Trophoblast cell (in vitro differentiated cells and primary cell): ENCODE data around the gene SPATC1L.

Experiments
- DNase-seq, 2 donors: peaks; one replicate each; pipeline ENCODE4 v3.0.0-alpha.2; 2016
- H2AFZ ChIP-seq: 2 replicates; pipeline ENCODE4 v1.6.1; 2013; ENCODE audit warnings: low read length, moderate library complexity, mild to moderate bottlenecking; ENCODE audit not compliant: insufficient read depth, poor library complexity
- H2AK5ac ChIP-seq: 2 replicates; pipeline ENCODE4 v1.6.1; 2013; ENCODE audit warnings: mild to moderate bottlenecking, low read length
- H2BK120ac ChIP-seq: 2 replicates; pipeline ENCODE4 v1.6.1; 2013; ENCODE audit warnings: low read length, mild to moderate bottlenecking, moderate library complexity; ENCODE audit not compliant: insufficient read depth, poor library complexity
- H2BK12ac ChIP-seq: 2 replicates; pipeline ENCODE4 v1.6.1; 2013; ENCODE audit warnings: mild to moderate bottlenecking, low read length, moderate library complexity
- H2BK5ac ChIP-seq: 2 replicates; pipeline ENCODE4 v1.6.1; 2013; ENCODE audit warnings: low read length, low read depth, moderate library complexity, mild to moderate bottlenecking; ENCODE audit not compliant: poor library complexity
- H3K14ac ChIP-seq: 2 replicates; pipeline ENCODE4 v1.6.1; 2013; ENCODE audit warnings: mild to moderate bottlenecking, low read length
- H3K18ac ChIP-seq: 2 replicates; pipeline ENCODE4 v1.6.1; 2013; ENCODE audit warnings: mild to moderate bottlenecking, low read length
- H3K23ac ChIP-seq: 2 replicates; pipeline ENCODE4 v1.6.1; 2013; ENCODE audit warnings: low read length
- H3K27ac ChIP-seq: 2 replicates; pipeline ENCODE4 v1.5.1; 2013; ENCODE audit warnings: low read depth, mild to moderate bottlenecking, inconsistent platforms, low read length, moderate library complexity
- H3K27me3 ChIP-seq: 2 replicates; pipeline ENCODE4 v1.6.1; 2013; ENCODE audit warnings: inconsistent platforms, mild to moderate bottlenecking, low read length, moderate library complexity; ENCODE audit not compliant: insufficient read depth
- H3K36me3 ChIP-seq, 2 experiments: 1 replicate in 1 of 2; 2 replicates in 1 of 2; pipeline ENCODE4 v1.6.1; 2013; ENCODE audit warnings: low read length in 2 of 2, mild to moderate bottlenecking in 2 of 2, moderate library complexity in 1 of 2; ENCODE audit not compliant: insufficient read depth in 2 of 2, control insufficient read depth in 1 of 2
- H3K4ac ChIP-seq: 2 replicates; pipeline ENCODE4 v1.6.1; 2013; ENCODE audit warnings: low read depth, mild to moderate bottlenecking, low read length, moderate library complexity
- H3K4me1 ChIP-seq, 2 experiments: 1 replicate in 1 of 2; 2 replicates in 1 of 2; pipeline ENCODE4 v1.6.1; 2013; ENCODE audit warnings: low read length in 2 of 2, mild to moderate bottlenecking in 2 of 2, moderate library complexity in 1 of 2; ENCODE audit not compliant: insufficient read depth in 2 of 2, control insufficient read depth in 1 of 2
- H3K4me2 ChIP-seq: 2 replicates; pipeline ENCODE4 v1.6.1; 2013; ENCODE audit warnings: inconsistent platforms, mild to moderate bottlenecking, low read length, moderate library complexity
- H3K4me3 ChIP-seq: 2 replicates; pipeline ENCODE4 v1.5.1; 2013; ENCODE audit warnings: mild to moderate bottlenecking, low read depth, low read length, inconsistent platforms
- H3K79me1 ChIP-seq: one replicate; pipeline ENCODE4 v1.6.1; 2013; ENCODE audit warnings: low read length
- H3K79me2 ChIP-seq: 2 replicates; pipeline ENCODE4 v1.6.1; 2013; ENCODE audit warnings: low read length, mild to moderate bottlenecking; ENCODE audit not compliant: control insufficient read depth, insufficient read depth, poor library complexity
- H3K9ac ChIP-seq: 2 replicates; pipeline ENCODE4 v1.6.1; 2013; ENCODE audit warnings: mild to moderate bottlenecking, low read length
- H3K9me3 ChIP-seq: 2 replicates; pipeline ENCODE4 v1.6.1; 2013; ENCODE audit warnings: low read depth, mild to moderate bottlenecking, control low read depth, inconsistent platforms, low read length; ENCODE audit not compliant: insufficient read depth
- H4K12ac ChIP-seq: 2 replicates; pipeline ENCODE4 v1.6.1; 2013; ENCODE audit warnings: low read depth, mild to moderate bottlenecking, low read length, moderate library complexity
- H4K8ac ChIP-seq: 2 replicates; pipeline ENCODE4 v1.6.1; 2013; ENCODE audit warnings: low read depth, mild to moderate bottlenecking, low read length, moderate library complexity
- H4K91ac ChIP-seq: one replicate; pipeline ENCODE4 v1.6.1; 2013; ENCODE audit warnings: low read depth, mild to moderate bottlenecking, low read length, moderate library complexity
- WGBS: extraction: QIAGEN DNeasy Blood & Tissue Kit; methylation state at CpG from one replicate; pipeline ENCODE4 v1.1.7; 2013; ENCODE audit warnings: missing lambda C conversion rate; ENCODE audit not compliant: insufficient read length, insufficient coverage; ENCODE audit errors: extremely low coverage; 5-methylcytosine and 5-hydroxymethylcytosine counted together

The SPATC1L gene

GRCh38 chr21:46216132-46216747 lies 32.0 kb upstream of the SPATC1L start:
- no peak overlapping the region for H4K12ac ChIP-seq
- WGBS: no CpG with 5 or more reads among the region's 16 CpGs

GRCh38 chr21:46215436-46216131 lies 31.3 kb upstream of the SPATC1L start:
- H3K9ac ChIP-seq: no peak overlapping the region
- no peak overlapping the region for H3K4me3 ChIP-seq
- H3K18ac ChIP-seq: peak overlapping the region; percentile 47
- H3K9me3 ChIP-seq: no peaks in the 10 kb centered on the region
- no peak overlapping the region for H3K23ac ChIP-seq
- H2AFZ ChIP-seq: no peak overlapping the region
- H4K8ac ChIP-seq: no peak overlapping the region
- H3K27me3 ChIP-seq: no peaks in the 10 kb centered on the region
- peak overlapping the region; percentile 22 for H4K91ac ChIP-seq
- no CpG with 5 or more reads among the region's 20 CpGs for WGBS
- no peak overlapping the region for H3K27ac ChIP-seq
- H3K79me2 ChIP-seq: peaks cover 2% of the 10 kb centered on the region
- H2BK12ac ChIP-seq: no peak overlapping the region
- peaks cover 71 to 77% of the 10 kb centered on the region in 2 experiments for H3K36me3 ChIP-seq
- no peak overlapping the region for H3K4ac ChIP-seq
- peak overlapping the region; percentile 26 for H2AK5ac ChIP-seq
- no peak overlapping the region for H2BK120ac ChIP-seq
- H3K14ac ChIP-seq: no peak overlapping the region
- H3K4me2 ChIP-seq: no peak overlapping the region
- peaks cover 11% of the 10 kb centered on the region for H3K79me1 ChIP-seq
- peaks cover 19 to 27% of the 10 kb centered on the region in 2 experiments for H3K4me1 ChIP-seq
- DNase-seq: no peak
- no peak overlapping the region for H2BK5ac ChIP-seq
- no peak overlapping the region for H4K12ac ChIP-seq

More at GRCh38 chr21:46216132-46216747, 32.0 kb upstream of the SPATC1L start:
- Histone ChIP-seq H2BK12ac (no peak overlapping the region), H3K23ac (no peak overlapping the region), H3K4me2 (no peak overlapping the region), H2BK120ac (no peak overlapping the region), H3K4ac (no peak overlapping the region), H2AFZ (no peak overlapping the region), H3K14ac (no peak overlapping the region), H3K79me1 (peaks cover 11% of the 10 kb centered on the region), H3K79me2 (peaks cover 2% of the 10 kb centered on the region), H4K8ac (no peak overlapping the region), H3K9me3 (no peaks in the 10 kb centered on the region), H3K18ac (no peak overlapping the region), H4K91ac (no peak overlapping the region), H3K36me3 (peaks cover 74% of the 10 kb centered on the region in 2 experiments), H3K27me3 (no peaks in the 10 kb centered on the region), H2AK5ac (no peak overlapping the region), H3K9ac (no peak overlapping the region), H3K4me3 (no peak overlapping the region), H3K27ac (no peak overlapping the region), H2BK5ac (no peak overlapping the region), H3K4me1 (peaks cover 19 to 28% of the 10 kb centered on the region in 2 experiments)
- DNase-seq: no peak

GRCh38 chr21:46214478-46215340 lies 30.4 kb upstream of the SPATC1L start:
- Histone ChIP-seq H3K18ac (no peak overlapping the region), H3K9ac (no peak overlapping the region), H3K27me3 (no peaks in the 10 kb centered on the region), H3K23ac (no peak overlapping the region), H3K4ac (no peak overlapping the region), H2BK5ac (no peak overlapping the region), H3K14ac (peak overlapping the region; percentile 22), H3K79me1 (peaks cover 11% of the 10 kb centered on the region), H2BK12ac (no peak overlapping the region), H3K4me2 (no peak overlapping the region), H3K36me3 (peaks cover 69 to 74% of the 10 kb centered on the region in 2 experiments), H2AK5ac (no peak overlapping the region), H2AFZ (no peak overlapping the region), H4K12ac (no peak overlapping the region), H3K27ac (no peak overlapping the region), H3K4me3 (no peak overlapping the region), H3K9me3 (no peaks in the 10 kb centered on the region), H3K79me2 (peaks cover 2% of the 10 kb centered on the region), H4K8ac (no peak overlapping the region), H3K4me1 (peaks cover 19 to 24% of the 10 kb centered on the region in 2 experiments), H2BK120ac (no peak overlapping the region), H4K91ac (peak overlapping the region; percentile 7)
- DNase-seq: no peak
- no CpG with 5 or more reads among the region's 27 CpGs for WGBS

GRCh38 chr21:46213620-46214286 lies 29.5 kb upstream of the SPATC1L start:
- H4K12ac ChIP-seq: no peak overlapping the region
- H4K8ac ChIP-seq: no peak overlapping the region
- no peak overlapping the region for H3K14ac ChIP-seq
- H3K79me1 ChIP-seq: peaks cover 11% of the 10 kb centered on the region
- H3K4me3 ChIP-seq: no peak overlapping the region
- H3K4me1 ChIP-seq: peaks cover 19 to 24% of the 10 kb centered on the region in 2 experiments
- H3K27ac ChIP-seq: peak overlapping the region; percentile 48
- H2AK5ac ChIP-seq: peak overlapping the region; percentile 22
- peaks cover 2% of the 10 kb centered on the region for H3K79me2 ChIP-seq
- peaks cover 69 to 75% of the 10 kb centered on the region in 2 experiments for H3K36me3 ChIP-seq
- H2BK12ac ChIP-seq: no peak overlapping the region
- DNase-seq: peak; percentile 89 to 92
- H3K9me3 ChIP-seq: no peaks in the 10 kb centered on the region
- no peak overlapping the region for H3K4me2 ChIP-seq
- H2AFZ ChIP-seq: no peak overlapping the region
- no peak overlapping the region for H3K23ac ChIP-seq
- H3K4ac ChIP-seq: no peak overlapping the region
- H3K9ac ChIP-seq: no peak overlapping the region
- H4K91ac ChIP-seq: peak overlapping the region; percentile 45
- peak overlapping the region; percentile 60 for H3K18ac ChIP-seq
- no CpG with 5 or more reads among the region's 15 CpGs for WGBS
- no peaks in the 10 kb centered on the region for H3K27me3 ChIP-seq
- H2BK120ac ChIP-seq: peak overlapping the region; percentile 13
- H2BK5ac ChIP-seq: peak overlapping the region; percentile 2
